AG10803 (cell line): ENCODE measurements around the gene ACTR5.

Experiments
- DNase-seq: peaks from one replicate; pipeline ENCODE4 v3.0.0; 2010; ENCODE audit warnings: low read depth
- H3K4me3 ChIP-seq: 2 replicates; pipeline ENCODE4 v1.5.1; 2011; ENCODE audit warnings: mild to moderate bottlenecking, low read length, control low read depth
- CTCF ChIP-seq: conservative IDR thresholded peaks from 2 replicates; pipeline ENCODE4 v1.5.1; 2011; ENCODE audit warnings: mild to moderate bottlenecking, low read length, control low read depth, inconsistent platforms

ACTR5 gene

GRCh38 chr20:38748097-38748860, at the start of gene ACTR5:
Gene ACTR5 (plus strand): TSS chr20:38748460. CDS start chr20:38748479, 19 bp downstream.
- TF ChIP-seq CTCF = no peak
- DNase-seq = peak; percentile 85
- peak within 1 kb of the TSS; percentile 92 for H3K4me3 ChIP-seq

GRCh38 chr20:38698541-38698940, 49.7 kb upstream of the ACTR5 start:
- no peak overlapping the region for H3K4me3 ChIP-seq
- no peak for DNase-seq
- no peak for TF ChIP-seq CTCF

- H3K4me3 ChIP-seq = no peak overlapping the region
- no peak for TF ChIP-seq CTCF
- DNase-seq = no peak
These were observed 48.1 kb upstream of the ACTR5 start for GRCh38 chr20:38700141-38700540.

- no peak for TF ChIP-seq CTCF
- DNase-seq = no peak
- no peak overlapping the region for H3K4me3 ChIP-seq
These were observed 47.3 kb upstream of the ACTR5 start for GRCh38 chr20:38700926-38701325.

GRCh38 chr20:38703526-38703925, 44.7 kb upstream of the ACTR5 start:
- TF ChIP-seq CTCF = no peak
- DNase-seq = no peak
- H3K4me3 ChIP-seq = no peak overlapping the region

- no peak for TF ChIP-seq CTCF
- H3K4me3 ChIP-seq = no peak overlapping the region
- no peak for DNase-seq
These were observed 44.1 kb upstream of the ACTR5 start for GRCh38 chr20:38704136-38704535.

- TF ChIP-seq CTCF = no peak
- H3K4me3 ChIP-seq = no peak overlapping the region
- no peak for DNase-seq
These were observed 41.8 kb upstream of the ACTR5 start for GRCh38 chr20:38706509-38706908.
